Bronchial epithelial cell (primary cell): ENCODE measurements around the gene BABAM2. TPM values are rescaled to one million over a fixed set of nuclear protein-coding genes. Genes with fewer than 3 reads are reported as not detected.
"Not testable (repeated sequence)": the region's sequence is repeated elsewhere in the genome, so short reads cannot be mapped to it uniquely, and the experiment has no call there.

Experiments
- DNase-seq: peaks from one replicate; pipeline ENCODE4 v3.0.0-alpha.2; 2010; ENCODE audit warnings: low read depth
- FAIRE-seq: peaks from 2 replicates; lab custom pipeline; 2011; peaks lifted over from hg19 to GRCh38; lab: Jason Lieb, UNC
- H3K27me3 ChIP-seq: 2 replicates; pipeline ENCODE4 v1.5.1; 2011; ENCODE audit warnings: low read length; ENCODE audit not compliant: control insufficient read depth, insufficient read depth
- H3K36me3 ChIP-seq: 2 replicates; pipeline ENCODE4 v1.5.1; 2011; ENCODE audit warnings: low read length; ENCODE audit not compliant: control insufficient read depth, insufficient read depth
- H3K4me3 ChIP-seq: 2 replicates; pipeline ENCODE4 v1.5.1; 2011; ENCODE audit warnings: mild to moderate bottlenecking, low read depth, low read length, control low read depth
- total RNA-seq: library from RNA; depleted of rRNA; stranded (reverse); fragments of >200 nt; gene quantifications from 2 replicates; pipeline ENCODE4 v1.2.1, GENCODE V29; 2014
- TF ChIP-seq, protein P1 (sequence below): IDR thresholded peaks from 2 replicates; pipeline ENCODE4 v1.5.1; 2011; ENCODE audit warnings: mild to moderate bottlenecking, moderate library complexity, low read length, control low read depth, inconsistent platforms; ENCODE audit not compliant: insufficient read depth, severe bottlenecking

BABAM2 gene
- total RNA-seq, 1 donor from 2014 or later: 8.4 TPM

- H3K27me3 ChIP-seq: no peaks in the 10 kb centered on the region
- no peak for FAIRE-seq
- DNase-seq: no peak
- TF ChIP-seq, protein P1, sequence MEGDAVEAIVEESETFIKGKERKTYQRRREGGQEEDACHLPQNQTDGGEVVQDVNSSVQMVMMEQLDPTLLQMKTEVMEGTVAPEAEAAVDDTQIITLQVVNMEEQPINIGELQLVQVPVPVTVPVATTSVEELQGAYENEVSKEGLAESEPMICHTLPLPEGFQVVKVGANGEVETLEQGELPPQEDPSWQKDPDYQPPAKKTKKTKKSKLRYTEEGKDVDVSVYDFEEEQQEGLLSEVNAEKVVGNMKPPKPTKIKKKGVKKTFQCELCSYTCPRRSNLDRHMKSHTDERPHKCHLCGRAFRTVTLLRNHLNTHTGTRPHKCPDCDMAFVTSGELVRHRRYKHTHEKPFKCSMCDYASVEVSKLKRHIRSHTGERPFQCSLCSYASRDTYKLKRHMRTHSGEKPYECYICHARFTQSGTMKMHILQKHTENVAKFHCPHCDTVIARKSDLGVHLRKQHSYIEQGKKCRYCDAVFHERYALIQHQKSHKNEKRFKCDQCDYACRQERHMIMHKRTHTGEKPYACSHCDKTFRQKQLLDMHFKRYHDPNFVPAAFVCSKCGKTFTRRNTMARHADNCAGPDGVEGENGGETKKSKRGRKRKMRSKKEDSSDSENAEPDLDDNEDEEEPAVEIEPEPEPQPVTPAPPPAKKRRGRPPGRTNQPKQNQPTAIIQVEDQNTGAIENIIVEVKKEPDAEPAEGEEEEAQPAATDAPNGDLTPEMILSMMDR: no peak
- no peaks in the 10 kb centered on the region for H3K36me3 ChIP-seq
- no peak overlapping the region for H3K4me3 ChIP-seq
Measured at GRCh38 chr2:28000287-28000686, 109.8 kb downstream of the BABAM2 start.

- FAIRE-seq: no peak
- TF ChIP-seq, protein P1: no peak
- H3K36me3 ChIP-seq: no peaks in the 10 kb centered on the region
Measured at GRCh38 chr2:28002181-28002580, 111.7 kb downstream of the BABAM2 start.

DNA sequence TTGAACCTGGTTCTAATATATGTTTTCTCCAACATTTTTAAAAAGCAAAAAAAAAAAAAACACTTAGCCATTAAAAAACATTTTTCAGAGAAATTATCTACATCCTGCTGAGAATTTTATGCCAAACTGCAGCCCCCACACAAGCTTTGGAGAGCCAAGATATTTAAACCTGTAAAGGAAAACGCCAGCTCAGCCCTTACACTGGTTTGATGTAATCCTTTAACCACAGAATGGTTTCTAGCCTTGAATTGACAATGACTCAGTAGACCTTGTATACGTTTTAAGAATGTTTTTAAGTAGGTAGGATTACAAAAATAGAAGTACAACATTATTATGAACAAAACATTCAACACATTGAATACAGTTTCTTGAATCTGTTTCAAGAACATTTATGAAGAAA lies 113.6 kb downstream of the BABAM2 start:
- FAIRE-seq: no peak
- TF ChIP-seq, protein P1: no peak
- H3K27me3 ChIP-seq: no peaks in the 10 kb centered on the region
- peak; percentile 86 for DNase-seq
- H3K4me3 ChIP-seq: no peak overlapping the region
- no peaks in the 10 kb centered on the region for H3K36me3 ChIP-seq

More at GRCh38 chr2:28002181-28002580, 111.7 kb downstream of the BABAM2 start:
- Histone ChIP-seq H3K27me3 (no peaks in the 10 kb centered on the region), H3K4me3 (no peak overlapping the region)
- DNase-seq: no peak

DNA sequence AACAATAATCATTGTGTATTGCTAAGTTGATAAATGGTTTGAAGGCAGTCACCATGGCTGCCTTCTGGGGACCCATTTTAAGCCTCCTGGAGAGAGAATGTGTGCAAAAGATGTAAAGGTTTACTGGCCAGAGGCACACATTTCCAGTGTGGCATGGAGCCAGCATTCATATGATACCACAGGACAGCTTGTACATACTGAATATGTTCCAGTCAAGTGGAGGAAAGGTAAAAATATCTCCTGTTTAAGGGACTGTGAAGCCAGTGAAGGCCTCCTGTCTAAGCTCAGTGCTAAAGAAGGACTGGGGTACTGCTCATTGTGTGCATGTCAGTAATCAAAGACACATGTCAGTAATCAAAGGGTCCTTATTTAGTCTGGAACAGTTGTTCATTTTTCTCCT lies 119.2 kb downstream of the BABAM2 start:
- TF ChIP-seq, protein P1: no peak
- H3K27me3 ChIP-seq: no peaks in the 10 kb centered on the region
- H3K4me3 ChIP-seq: no peak overlapping the region
- H3K36me3 ChIP-seq: no peaks in the 10 kb centered on the region
- no peak for FAIRE-seq
- no peak for DNase-seq

DNA sequence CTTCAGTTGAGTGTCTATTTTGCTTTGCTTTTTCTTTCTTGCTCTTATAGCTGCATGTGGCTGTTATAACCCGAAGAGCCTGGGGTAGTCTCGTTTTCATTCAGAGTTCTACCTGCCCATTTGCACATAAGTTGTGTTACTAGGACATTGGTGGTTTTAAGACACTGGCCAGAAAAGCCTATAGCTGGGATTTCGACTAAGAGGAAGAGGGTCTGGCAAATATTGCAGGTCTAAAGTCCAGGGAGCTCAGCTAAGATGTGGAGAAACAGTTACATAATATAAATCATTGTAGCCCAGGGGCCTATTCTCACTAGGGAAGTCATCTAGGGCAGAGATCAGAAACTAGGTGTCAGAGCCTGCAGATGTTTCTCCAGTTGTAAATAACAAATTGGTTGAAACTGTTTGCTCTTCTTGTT lies 120.8 kb downstream of the BABAM2 start:
- H3K4me3 ChIP-seq: no peak overlapping the region
- H3K36me3 ChIP-seq: no peaks in the 10 kb centered on the region
- TF ChIP-seq, protein P1: no peak
- H3K27me3 ChIP-seq: no peaks in the 10 kb centered on the region
- no peak for FAIRE-seq
- no peak for DNase-seq

DNA sequence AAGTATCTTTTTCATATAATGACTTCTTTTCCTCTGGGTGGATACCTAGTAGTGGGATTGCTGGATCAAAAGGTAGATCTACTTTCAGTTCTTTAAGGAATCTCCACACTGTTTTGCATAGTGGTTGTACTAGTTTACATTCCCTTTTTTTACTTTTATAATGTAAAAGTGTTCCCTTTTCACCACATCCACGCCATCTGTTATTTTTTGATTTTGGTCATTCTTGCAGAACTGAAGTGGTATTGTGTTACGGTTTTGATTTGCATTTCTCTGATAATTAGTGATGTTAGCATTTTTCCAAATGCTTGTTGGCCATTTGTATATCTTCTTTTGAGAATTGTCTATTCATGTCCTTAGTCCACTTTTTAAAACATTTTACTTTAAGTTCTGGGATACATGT lies 127.9 kb downstream of the BABAM2 start:
- not testable (repeated sequence) for H3K36me3 ChIP-seq, FAIRE-seq, H3K27me3 ChIP-seq, DNase-seq, H3K4me3 ChIP-seq

- not testable (repeated sequence) for H3K4me3 ChIP-seq, FAIRE-seq, H3K36me3 ChIP-seq, DNase-seq, H3K27me3 ChIP-seq
Measured at GRCh38 chr2:28019521-28019920, 129.0 kb downstream of the BABAM2 start.
